CD4-positive, alpha-beta T cell treated with Interleukin-15 for 4 hours (primary cell): ENCODE measurements around the gene ZNF668.

Experiments
- DNase-seq: peaks from one replicate; pipeline ENCODE4 v3.0.0-alpha.2; 2020; ENCODE audit warnings: low spot score

Gene ZNF668

GRCh38 chr16:31073970-31074813 lies at the start of gene ZNF668, which contains the start of gene ZNF646:
TSS of gene ZNF668 (minus strand) at chr16:31074240. CDS start at chr16:31064459, 9,781 bp downstream.
TSS of gene ZNF646 (plus strand) at chr16:31074422. CDS start at chr16:31076325, 1,903 bp downstream.
- peak; percentile 98 for DNase-seq

GRCh38 chr16:31120129-31120528 lies 46.1 kb upstream of the ZNF668 start:
- DNase-seq, result no peak

- no peak for DNase-seq
These were observed 44.4 kb upstream of the ZNF668 start for GRCh38 chr16:31118223-31119155.

- peak; percentile 96 for DNase-seq
These were observed 43.6 kb upstream of the ZNF668 start, which contains the start of gene KAT8 for GRCh38 chr16:31117384-31118222. TSS of gene KAT8 (plus strand) at chr16:31117664. CDS start at chr16:31117682, 18 bp downstream.

GRCh38 chr16:31114468-31114867 lies 40.4 kb upstream of the ZNF668 start:
- DNase-seq, result no peak

GRCh38 chr16:31113121-31114120 lies 39.4 kb upstream of the ZNF668 start:
- DNase-seq, result no peak

GRCh38 chr16:31112711-31113110 lies 38.7 kb upstream of the ZNF668 start:
- no peak for DNase-seq

- no peak for DNase-seq
These were observed 37.9 kb upstream of the ZNF668 start for GRCh38 chr16:31111881-31112466.

- no peak for DNase-seq
These were observed 36.3 kb upstream of the ZNF668 start for GRCh38 chr16:31110106-31111034.

- no peak for DNase-seq
These were observed 35.6 kb upstream of the ZNF668 start for GRCh38 chr16:31109622-31110021.

- no peak for DNase-seq
These were observed 34.9 kb upstream of the ZNF668 start for GRCh38 chr16:31108794-31109558.

- DNase-seq, result peak; percentile 54
These were observed 34.2 kb upstream of the ZNF668 start, which contains the start of gene BCKDK for GRCh38 chr16:31108035-31108793. TSS of gene BCKDK (plus strand) at chr16:31108386. CDS start at chr16:31109224, 838 bp downstream.

- no peak for DNase-seq
These were observed 33.4 kb upstream of the ZNF668 start for GRCh38 chr16:31107465-31107867.

GRCh38 chr16:31106509-31107464 lies 32.7 kb upstream of the ZNF668 start:
- no peak for DNase-seq

- peak; percentile 77 for DNase-seq
These were observed 31.7 kb upstream of the ZNF668 start for GRCh38 chr16:31105677-31106213.
